Astrocyte of the cerebellum (primary cell): ENCODE data around the gene NALCN.

Experiments
- DNase-seq: peaks from one replicate; pipeline ENCODE4 v3.0.0-alpha.2; 2011; ENCODE audit warnings: low read depth
- H3K4me3 ChIP-seq: 2 replicates; pipeline ENCODE4 v1.5.1; 2011; ENCODE audit warnings: mild to moderate bottlenecking, low read depth, low read length, moderate library complexity
- in situ Hi-C: cut with HindIII; loops from 2 replicates; pipeline ENCODE4 v1.10.0; 2017; ENCODE audit warnings: low sequenced_read_pairs
- TF ChIP-seq, protein P1 (sequence below): IDR thresholded peaks from 2 replicates; pipeline ENCODE4 v1.5.1; 2012; ENCODE audit warnings: low read length, low read depth, moderate library complexity, mild to moderate bottlenecking; ENCODE audit errors: missing control alignments

NALCN gene

DNA sequence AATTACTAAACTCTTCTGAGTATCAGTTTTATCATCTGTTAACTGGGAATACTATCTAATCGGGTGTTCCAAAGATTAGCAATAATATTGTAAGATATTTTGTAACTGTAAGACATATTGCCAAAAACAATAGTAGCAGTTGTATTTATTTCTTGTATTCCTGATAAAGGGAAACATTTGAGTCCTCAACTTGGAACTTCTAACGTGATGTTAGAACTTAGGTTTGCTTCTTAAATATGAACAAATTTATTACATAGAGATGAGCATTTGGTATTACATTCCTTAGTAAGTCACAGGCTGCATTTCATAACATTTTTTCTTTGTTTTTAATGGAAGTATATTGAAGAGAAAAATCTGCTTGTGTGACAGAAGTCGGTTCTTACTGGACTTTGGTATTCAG lies 225.3 kb downstream of the NALCN start:
- no peak for DNase-seq
- TF ChIP-seq, protein P1, sequence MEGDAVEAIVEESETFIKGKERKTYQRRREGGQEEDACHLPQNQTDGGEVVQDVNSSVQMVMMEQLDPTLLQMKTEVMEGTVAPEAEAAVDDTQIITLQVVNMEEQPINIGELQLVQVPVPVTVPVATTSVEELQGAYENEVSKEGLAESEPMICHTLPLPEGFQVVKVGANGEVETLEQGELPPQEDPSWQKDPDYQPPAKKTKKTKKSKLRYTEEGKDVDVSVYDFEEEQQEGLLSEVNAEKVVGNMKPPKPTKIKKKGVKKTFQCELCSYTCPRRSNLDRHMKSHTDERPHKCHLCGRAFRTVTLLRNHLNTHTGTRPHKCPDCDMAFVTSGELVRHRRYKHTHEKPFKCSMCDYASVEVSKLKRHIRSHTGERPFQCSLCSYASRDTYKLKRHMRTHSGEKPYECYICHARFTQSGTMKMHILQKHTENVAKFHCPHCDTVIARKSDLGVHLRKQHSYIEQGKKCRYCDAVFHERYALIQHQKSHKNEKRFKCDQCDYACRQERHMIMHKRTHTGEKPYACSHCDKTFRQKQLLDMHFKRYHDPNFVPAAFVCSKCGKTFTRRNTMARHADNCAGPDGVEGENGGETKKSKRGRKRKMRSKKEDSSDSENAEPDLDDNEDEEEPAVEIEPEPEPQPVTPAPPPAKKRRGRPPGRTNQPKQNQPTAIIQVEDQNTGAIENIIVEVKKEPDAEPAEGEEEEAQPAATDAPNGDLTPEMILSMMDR = no peak
- no peak overlapping the region for H3K4me3 ChIP-seq
- in situ Hi-C loops = no loop called here

DNA sequence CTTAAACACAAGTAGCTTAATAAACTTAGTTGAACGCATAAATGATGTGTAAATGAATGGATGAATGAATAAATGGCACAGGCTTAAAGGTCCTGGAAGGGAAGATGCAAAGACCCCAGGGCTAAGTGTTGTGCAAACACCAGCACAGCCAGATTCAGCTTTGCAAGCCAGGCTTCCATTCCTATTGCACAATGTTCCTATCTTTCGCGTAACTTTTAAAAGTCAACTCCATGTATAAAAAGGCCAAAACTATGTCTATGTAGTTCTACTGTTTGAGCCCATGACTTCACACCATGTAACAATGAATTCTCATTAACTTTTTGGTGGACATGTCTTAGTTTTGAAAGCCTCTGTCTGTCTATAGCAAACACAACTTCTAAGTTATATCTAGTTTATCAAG lies 226.0 kb downstream of the NALCN start:
- TF ChIP-seq, protein P1 = no peak
- no peak overlapping the region for H3K4me3 ChIP-seq
- in situ Hi-C loops = no loop called here
- no peak for DNase-seq

DNA sequence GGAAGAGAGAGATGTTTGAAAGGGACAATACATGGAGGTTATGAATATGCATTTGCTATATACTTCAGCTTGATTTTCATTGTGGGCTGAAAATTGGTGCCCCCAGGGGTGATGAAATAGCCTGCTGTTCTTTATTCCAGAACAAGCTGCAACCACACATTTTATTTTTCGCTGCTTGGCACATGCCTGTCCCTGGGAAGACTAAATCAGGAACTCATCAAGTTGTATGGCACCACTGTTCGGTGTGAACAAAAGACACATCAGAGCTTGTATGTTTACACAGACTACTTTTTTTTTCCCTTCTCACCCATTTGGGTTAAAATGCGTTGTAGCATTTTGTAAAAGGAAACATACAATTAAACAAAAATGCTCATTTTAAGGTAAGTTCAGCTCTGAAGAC lies 230.7 kb downstream of the NALCN start:
- no peak for DNase-seq
- H3K4me3 ChIP-seq = no peak overlapping the region
- in situ Hi-C loops = no loop called here
- TF ChIP-seq, protein P1 = no peak

DNA sequence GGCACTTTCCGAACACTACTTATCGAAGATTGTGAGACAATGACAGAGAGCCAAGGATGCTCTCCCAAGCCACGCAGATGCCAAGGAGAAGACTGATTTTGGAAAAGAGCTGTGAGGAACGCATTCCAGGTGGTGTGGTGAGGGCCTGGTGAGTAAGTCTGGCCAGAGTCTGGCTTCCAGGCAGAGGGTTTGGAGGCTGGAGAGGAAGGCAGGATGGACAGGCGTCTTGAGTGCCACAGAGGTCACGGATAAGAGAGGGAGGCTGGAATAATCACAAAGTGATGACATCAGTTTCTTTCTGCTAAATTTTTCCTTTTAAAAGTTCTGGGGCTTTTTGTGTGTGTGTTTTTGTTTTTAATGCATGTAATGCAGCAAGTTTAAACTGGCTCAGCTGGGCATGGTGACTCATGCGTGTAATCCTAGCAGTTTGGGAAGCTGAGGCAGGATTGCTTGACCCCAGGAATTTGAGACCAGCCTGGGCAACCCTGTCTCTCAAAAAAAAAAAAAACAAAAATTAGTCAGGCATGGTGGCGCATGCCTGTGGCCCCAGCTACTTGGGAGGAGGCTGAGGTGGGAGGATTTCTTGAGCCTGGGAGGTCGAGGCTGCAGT lies 235.1 kb downstream of the NALCN start:
- no peak for DNase-seq
- H3K4me3 ChIP-seq = no peak overlapping the region
- TF ChIP-seq, protein P1 = no peak
- in situ Hi-C loops = no loop called here

- in situ Hi-C loops = no loop called here
- H3K4me3 ChIP-seq = no peak overlapping the region
- TF ChIP-seq, protein P1 = no peak
- DNase-seq = no peak
Measured at GRCh38 chr13:101179021-101179420, 237.3 kb downstream of the NALCN start.

- TF ChIP-seq, protein P1 = no peak
- H3K4me3 ChIP-seq = no peak overlapping the region
- DNase-seq = no peak
Measured at GRCh38 chr13:101178406-101178805, 237.9 kb downstream of the NALCN start.

More at GRCh38 chr13:101178406-101178805, 237.9 kb downstream of the NALCN start:
- in situ Hi-C loops = no loop called here
